Right lobe of liver (tissue), 4 donors: ENCODE data around the gene CD151.

Experiments
- CTCF ChIP-seq, 4 donors: fragments of 200-600 bp in 3 of 4; fragments of 450-650 bp in 1 of 4; IDR thresholded peaks; one replicate each; pipeline versions ENCODE4 v1.5.1 to v1.8.0; 2016 to 2022; ENCODE audit warnings: antibody characterized with exemption in 4 of 4, mild to moderate bottlenecking in 2 of 4
- POLR2A ChIP-seq: fragments of 450-650 bp; IDR thresholded peaks from one replicate; pipeline ENCODE4 v1.6.1; 2017; ENCODE audit warnings: antibody characterized with exemption, mild to moderate bottlenecking
- donor health status: DM: no; HTN: no; CAD: no.
- donor health status: DM: no; HTN: no; CAD: no.
- donor health status: DM: no; HTN: yes; CAD: no.

DNA sequence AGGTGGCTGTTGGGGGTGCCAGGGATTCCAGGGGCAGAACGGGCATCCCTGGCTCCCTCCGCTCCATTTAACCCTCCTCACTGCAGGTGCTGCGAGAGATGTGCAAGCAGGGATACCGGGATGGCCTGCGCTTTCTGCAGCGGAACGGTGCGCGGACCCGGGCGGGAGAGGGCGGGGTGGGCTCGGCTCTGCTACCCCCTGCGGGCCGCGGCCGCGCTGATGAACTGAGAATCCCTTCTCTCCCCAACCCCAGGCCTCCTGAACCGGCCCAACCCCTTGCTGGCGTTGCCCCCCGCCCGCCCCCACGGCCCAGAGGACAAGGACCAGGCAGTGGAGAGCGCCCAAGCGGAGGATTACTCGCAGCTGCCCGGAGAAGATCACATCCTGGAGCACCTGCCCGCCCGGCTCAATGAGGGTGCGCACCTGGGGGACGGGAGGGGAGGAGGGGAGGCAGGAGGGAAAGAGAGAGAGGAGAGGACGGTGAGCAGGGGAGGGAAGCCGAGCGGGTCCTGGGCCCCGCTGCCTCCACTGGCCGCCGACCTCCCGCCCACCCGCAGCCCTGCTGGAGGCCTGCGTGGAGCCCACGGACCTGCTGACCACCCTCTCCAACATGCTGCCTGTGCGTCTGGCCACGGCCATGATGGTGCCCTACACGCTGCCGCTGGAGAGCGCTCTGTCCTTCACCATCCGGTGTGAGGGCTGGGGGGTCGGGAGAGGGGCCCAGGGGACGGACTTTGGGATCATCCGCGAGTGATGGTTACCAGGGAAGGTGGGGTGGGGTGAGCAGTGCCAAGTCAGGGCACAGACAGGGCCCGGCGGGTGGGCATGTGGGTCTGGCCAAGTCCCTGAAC lies 9.1 kb upstream of the CD151 start:
- TF ChIP-seq POLR2A = no peak
- no peak for TF ChIP-seq CTCF (IDR thresholded peaks at IDR 0.05)
